HG02870 (cell line): Measurements from ENCODE around the gene CD300LD.
"Not testable (repeated sequence)": the region's sequence is repeated elsewhere in the genome, so short reads cannot be mapped to it uniquely, and the experiment has no call there.

Experiments used
- ATAC-seq: cut with Tn5 transposase; IDR thresholded peaks from one replicate; pipeline ENCODE4 v1.9.1; 2021; ENCODE audit warnings: mild to moderate bottlenecking, moderate library complexity; ENCODE audit not compliant: unreplicated experiment

Gene CD300LD

GRCh38 chr17:74592087-74592990 lies at the start of gene CD300LD:
CD300LD (minus strand) TSS chr17:74592283; CDS start chr17:74592202, 81 bp downstream.
- no peak for ATAC-seq

GRCh38 chr17:74641224-74641957 lies 49.3 kb upstream of the CD300LD start:
- ATAC-seq, result no peak

DNA sequence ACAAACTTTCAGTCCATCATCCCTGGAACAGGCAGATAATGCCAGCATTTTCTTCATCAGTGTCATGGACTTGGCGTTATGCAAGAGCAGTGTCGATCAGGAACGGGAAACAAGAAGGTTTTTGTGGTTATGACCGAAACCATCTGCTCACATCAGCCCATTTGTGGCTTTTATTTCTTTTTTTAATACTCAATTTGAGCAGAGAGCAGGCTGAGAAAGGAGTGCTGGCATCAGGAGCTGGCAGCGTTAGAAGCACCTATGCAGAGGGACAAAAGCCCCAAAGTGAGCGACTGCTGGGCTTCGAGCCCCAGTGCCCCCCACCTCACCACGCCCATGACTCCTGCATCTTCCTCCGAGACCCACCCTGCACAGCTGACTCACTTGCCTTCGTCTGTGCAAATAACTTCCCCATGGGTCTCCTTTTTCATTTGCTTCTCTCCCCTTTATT lies 47.6 kb upstream of the CD300LD start:
- ATAC-seq, result no peak

- no peak for ATAC-seq
Measured at GRCh38 chr17:74637926-74638325, 45.8 kb upstream of the CD300LD start.

DNA sequence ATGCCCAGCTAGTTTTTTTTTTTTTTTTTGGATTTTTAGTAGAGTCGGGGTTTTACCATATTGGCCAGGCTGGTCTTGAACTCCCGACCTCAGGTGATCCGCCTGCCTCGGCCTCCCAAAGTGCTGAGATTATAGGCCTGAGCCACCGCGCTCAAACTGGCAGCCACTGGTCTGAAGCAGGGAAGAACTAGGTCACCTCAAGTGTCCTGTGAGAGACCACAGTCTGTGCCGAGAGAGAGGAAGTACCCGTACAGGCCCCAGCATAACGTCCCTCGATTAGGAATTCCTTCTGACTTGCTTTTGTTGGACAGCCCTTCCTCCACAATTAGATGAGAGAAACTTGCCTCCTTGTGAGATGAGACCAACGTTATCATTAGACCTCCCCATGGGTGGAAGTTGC lies 45.2 kb upstream of the CD300LD start:
- no peak for ATAC-seq

DNA sequence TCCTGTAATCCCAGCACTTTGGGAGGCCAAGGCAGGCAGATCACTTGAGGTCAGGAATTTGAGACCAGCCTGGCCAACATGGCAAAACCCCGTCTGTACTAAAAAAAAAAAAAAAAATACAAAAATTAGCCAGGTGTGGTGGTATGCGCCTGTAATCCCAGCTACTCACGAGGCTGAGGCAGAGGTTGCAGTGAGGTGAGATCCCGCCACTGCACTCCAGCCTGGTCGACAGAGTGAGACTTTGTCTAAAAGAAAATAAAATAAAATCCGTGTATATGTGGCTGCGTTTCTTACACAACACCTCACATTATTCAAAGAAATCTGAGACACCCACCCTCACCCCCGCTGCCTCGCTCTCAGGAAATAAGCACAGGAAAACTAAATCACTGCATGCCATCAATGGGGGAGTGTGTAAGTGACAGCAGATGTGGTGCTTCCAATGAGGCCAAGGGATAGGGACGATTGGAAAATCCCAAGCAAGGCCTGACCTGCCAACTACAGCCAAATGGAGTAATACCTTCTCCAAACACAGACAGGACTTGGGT lies 44.5 kb upstream of the CD300LD start:
- not testable (repeated sequence) for ATAC-seq

DNA sequence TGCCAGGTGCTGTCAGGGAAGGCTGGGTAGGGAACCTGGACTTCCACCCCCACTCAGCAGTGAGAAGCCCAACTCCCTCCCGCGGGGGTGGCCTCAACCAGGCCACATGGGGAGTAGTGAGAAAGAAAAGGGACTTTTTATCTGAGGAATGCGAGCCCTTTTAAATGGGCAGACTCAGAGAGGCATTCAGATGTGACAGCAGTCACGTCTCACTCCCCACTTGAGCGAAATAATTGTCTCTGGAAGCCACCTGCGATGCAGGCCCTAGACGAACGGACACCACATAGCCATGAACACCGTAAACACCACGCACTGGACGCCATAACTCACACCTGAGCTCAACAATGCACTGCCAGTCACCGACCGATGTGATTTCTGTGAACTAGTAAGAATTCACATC lies 43.3 kb upstream of the CD300LD start:
- no peak for ATAC-seq

DNA sequence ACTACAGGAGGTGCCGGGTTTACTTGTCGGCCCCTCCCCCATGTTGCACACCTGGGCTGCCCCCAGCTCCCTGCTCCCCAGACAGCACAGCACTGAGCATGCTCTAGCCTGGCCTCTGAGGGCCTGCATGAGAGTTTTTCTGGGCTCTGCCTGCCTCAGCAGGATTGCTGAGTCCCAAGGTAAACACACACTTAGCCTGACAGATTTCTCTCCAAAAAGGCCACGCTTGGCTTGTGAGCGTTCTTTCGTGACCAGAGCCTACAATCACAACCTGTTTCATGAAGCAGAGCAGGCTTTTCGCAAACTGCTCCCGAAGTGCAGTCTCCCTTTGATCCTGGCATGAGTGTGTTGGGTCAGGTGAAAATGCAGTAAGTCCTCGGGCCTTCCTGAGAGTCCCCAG lies 41.2 kb upstream of the CD300LD start:
- no peak for ATAC-seq

GRCh38 chr17:74632617-74633016 lies 40.5 kb upstream of the CD300LD start:
- no peak for ATAC-seq

DNA sequence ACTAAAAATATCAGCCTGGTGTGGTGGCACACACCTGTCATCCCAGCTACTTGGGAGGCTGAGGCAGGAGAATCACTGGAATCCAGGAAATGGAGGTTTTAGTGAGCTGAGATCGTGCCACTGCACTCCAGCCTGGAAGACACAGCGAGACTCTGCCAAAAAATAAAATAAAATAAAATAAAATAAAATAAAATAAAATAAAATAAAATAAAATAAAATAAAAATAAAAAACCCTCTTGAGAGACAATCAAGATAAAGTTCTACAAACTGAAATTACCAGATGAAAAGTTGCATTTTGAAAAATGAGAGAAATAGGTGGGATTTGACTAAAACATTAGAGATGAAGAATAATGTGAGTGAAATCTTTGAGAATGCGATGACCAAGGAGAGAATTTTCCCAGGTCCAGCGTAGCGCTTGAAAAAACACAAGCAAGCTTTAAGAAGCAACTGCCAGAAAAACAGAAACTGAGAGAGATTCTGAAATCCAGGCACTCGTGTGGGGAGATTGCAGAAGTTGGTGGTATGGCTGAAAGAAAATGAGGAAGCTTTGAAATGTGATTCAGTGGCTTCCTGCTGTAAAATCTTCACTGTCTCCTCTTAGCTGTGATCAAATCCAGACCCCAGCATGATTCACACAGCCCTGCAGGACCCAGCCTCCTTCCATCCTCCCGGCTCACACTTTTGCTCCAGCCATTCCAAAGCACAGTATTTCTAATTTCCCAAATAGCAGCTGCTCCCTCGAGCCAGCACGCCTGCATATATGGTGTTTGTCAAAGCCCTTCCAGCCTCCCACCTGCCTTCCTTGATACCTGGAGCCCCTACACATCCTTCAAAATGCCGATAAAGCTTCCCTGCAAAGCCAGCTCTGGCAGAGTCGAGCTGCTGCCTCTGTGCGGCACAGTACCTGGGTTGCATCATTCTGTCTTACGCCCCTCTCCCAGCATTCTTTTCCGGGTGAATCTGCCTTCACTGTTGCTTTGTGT lies 39.7 kb upstream of the CD300LD start:
- no peak for ATAC-seq

DNA sequence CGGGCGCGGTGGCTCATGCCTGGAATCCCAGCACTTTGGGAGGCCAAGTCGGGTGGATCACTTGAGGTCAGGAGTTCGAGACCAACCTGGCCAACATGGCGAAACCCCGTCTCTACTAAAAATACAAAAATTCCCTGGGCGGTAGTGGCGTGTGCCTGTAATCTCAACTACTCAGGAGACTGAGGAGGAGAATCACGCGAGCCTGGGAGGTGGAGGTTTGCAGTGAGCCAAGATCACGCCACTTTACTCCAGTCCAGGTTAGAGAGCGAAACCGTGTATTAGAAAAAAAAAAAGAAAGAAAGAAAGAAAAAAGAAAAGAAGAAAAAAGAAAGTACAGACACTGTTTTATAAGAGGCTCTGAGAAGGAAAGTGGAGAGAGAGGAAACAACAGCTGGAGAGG lies 38.2 kb upstream of the CD300LD start:
- ATAC-seq, result not testable (repeated sequence)

DNA sequence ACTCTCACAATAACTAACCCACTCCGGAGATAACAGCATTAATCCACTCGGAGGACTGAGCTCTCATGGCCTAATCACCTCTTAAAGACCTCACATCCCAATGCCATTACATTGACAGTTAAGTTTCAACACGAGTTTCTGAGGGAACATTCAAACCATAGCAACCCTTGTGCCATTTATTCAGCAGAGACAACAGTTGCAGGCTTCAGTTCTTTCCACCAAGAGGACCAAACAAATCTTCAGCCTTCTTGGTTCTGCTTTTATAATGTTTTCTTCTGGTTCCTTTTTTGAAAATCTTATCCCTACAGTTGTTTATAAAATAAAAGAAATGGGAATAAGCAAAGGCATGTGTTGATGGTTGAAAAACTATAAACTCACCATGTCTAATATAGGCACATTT lies 33.6 kb upstream of the CD300LD start:
- no peak for ATAC-seq

GRCh38 chr17:74624131-74624530 lies 32.0 kb upstream of the CD300LD start:
- no peak for ATAC-seq

DNA sequence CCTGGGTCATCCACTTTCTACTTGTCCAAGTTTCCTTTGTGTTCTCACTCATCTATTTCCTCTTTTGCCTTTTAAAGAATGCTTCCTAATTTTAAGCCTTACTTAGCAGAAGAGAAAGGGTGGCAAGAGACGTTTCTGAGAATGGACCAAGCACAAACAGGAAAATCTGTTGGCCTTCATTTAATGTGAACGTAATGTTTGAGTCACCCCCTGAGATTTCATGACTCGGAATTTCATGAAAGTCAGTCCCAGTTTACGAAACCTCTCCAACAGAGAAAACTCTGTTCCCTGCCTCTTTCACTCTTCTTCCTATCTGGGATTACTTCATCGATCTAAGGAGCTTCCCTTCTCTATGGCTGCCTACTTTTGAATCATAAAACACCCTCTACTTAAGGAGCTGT lies 31.6 kb upstream of the CD300LD start, which contains the start of gene CD300E:
TSS of gene CD300E (minus strand) at position 46 of the 401 bp plus-strand sequence. CDS start 117 bp downstream, outside the sequence.
- no peak for ATAC-seq

DNA sequence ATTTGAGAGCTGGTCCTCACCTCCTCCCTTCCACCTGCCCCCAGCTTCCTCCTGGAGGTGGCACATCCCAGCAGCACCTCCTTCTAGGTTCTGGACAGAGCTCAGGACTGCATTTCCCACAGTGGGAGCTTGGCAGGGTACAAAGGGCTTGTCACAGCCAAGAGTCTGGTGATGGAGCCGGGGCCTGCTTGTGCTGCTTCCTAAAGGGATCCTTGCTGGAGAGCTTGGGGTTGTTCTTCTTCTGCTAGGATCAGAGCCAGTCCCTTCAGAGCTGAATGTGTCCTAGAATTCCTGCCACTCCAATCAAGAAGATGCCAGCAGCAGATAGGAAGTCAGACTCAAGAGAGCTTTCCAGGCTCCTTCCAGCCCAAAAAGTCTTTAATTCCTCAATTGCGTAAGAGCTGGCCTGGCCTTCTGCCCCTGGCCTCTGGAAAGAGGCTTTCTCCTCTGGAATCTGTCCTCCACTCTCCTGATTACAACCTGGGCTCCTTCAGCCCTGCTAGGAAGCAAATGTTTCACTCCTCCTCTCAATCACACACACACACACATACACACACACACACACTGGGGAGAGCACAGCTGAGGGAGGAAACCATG lies 27.1 kb upstream of the CD300LD start:
- no peak for ATAC-seq

- ATAC-seq, result no peak
Measured at GRCh38 chr17:74618451-74618850, 26.4 kb upstream of the CD300LD start.

DNA sequence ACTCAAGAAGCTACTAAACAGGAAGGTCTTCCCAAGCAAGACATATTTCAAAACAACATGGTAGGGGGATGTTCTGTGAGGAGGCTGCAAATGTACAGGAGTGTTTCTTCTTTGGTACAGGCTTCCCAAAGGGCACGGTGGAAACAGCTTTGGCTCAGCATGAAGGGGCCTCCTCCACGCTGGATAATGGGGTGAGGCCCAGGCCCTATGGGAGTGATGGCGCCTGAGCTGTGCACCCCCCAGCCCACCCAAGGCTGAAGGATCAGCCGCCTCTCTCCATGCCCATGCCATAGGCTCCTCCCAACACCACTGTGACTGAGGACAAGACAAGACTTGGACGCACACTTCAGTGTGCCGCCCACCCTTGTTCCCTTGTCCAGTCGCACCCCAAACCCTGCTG lies 24.6 kb upstream of the CD300LD start:
- no peak for ATAC-seq

- ATAC-seq, result no peak
Measured at GRCh38 chr17:74612046-74612445, 20.0 kb upstream of the CD300LD start.

DNA sequence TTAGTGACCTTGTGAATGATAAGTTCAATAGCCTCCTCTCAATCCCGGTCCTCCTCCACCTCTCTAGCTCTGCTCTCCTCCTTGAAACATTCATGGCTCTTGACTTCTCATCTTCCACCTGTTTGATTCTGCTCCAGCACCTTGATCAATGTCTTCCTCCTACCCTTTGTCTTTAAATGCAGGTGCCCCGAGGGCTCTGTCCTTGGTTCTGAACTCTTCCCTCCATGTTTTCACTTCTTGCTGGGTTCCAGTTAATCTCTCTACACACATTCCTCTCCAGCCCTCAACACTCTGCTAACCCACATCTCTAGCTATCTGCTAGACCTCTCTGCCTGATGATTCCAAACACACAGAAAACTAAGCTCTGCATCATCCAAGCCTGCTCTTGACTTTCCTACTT lies 18.0 kb upstream of the CD300LD start:
- ATAC-seq, result no peak

DNA sequence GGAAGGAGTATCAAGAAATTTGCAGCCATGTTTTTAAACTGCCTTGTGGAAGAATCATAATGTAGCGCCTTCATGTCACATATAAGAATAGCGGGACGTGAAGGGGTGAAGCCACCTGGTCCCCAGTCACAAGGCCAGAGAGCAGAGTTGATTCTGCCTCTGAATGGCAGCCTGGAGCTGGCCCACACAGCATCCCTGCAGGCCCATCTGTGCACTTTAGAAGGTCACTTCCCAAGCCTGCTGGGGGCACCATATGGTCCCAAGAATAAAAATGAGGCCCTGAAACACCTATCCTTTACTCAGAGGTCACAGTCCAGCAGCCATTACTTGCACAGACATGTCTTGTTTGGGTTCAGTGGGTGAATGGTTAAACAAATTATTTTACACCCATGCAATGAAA lies 16.4 kb upstream of the CD300LD start:
- ATAC-seq, result no peak
